ENCODE results near the gene TP53TG5.
A peak's percentile ranks its signal among the peaks of the same experiment; 100 is the strongest.

TP53TG5 gene

DNA sequence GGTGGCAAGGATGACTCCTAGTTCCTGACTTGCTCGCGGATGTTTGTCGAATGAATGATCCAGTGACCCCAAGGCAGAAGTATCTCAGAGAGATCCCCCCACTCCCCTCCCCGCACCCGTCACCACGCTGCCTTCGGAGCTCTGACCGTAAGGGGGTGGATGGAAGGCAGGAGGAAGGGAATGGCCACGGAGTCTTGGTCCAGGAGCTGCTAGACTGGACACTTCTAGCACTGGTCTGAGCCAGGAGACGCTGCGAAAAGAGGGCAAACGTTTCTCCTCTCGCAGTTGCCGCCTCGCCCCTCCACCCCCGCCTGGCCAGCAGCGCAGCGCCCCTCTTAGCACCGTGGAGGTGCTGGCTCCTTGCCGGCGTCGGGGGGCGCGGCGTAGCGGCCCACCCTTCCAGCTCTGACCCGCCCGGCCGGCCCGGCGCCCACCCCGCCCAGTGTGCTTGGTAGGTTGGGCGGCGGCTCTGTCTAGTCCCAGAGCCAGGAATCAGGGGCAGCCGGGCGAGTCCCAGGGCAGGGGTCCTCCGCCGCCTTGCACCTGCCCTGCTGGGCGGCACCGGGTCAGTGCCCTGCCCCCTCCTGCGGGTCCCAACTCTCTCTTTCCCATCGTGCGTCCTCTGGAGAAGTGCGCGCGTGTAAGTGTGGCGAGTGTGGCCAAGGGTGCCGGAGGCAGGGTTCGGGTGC is 27.6 kb upstream of the TP53TG5 start:
- DNase-seq: no peak

DNA sequence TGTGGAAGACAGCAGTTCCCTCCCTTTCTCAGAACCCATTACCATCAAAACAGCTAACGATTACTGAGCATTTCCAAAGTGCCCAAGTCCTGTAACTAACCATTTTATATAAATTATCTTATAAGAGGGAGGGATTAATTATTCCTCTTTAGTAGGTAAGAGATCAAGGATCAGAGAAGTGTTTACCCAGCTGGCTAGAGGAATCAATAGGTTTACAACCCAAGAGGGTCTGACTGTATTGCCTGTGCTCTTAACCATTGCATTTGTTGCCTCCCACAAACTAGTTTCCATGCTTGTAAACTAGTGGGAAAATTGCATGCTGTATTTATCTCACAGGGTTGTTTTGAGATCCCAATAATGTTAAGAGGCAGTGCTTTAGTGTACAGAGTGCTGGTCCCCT is 26.3 kb upstream of the TP53TG5 start:
- DNase-seq: no peak

DNA sequence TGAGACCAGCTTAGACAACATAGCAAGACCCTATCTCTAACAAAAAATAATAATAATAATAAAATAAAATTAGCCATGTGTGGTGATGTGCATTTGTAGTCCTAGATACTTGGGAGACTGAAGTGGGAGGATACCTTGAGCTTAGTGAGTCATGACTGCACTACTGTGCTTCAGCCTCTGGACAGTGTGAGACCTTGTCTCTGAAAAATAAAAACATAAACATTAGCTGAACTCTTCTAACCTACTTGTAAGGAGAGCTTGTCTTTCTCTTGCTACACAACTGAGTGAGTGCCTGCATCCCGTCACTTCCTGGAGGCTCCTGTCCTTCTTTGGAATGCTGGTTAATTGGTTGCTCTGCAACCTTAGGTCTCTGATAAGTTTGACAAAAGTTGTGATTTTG is 24.8 kb upstream of the TP53TG5 start:
- no peak for DNase-seq

DNA sequence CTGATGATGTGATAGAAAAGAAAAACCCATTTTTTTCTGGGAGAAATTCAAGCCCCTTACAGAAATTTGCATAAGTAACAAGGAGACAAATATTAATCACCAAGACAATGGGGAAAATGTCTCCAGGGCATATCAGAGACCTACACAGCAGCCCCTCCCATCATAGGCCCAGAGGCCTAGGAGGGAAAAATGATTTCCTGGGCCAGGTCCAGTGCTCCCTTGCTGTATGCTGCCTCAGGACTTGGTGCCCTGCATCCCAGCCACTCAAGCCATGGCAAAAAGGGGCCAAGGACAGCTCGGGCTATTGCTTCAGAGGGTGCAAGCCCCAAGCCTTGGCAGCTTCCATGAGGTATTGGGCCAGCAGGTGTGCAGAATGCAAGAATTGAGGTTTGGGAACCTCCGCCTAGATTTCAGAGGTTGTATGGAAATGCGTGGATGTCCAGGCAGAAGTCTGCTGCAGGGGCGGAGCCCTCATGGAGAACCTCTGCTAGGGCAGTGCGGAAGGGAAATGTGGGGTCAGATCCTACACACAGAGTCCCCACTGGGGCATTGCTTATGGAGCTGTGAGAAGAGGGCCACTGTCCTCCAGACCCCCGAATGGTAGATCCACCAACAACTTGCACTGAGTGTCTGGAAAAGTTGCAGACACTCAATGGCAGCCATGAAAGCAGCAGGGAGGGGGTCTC is 22.4 kb upstream of the TP53TG5 start:
- no peak for DNase-seq

DNA sequence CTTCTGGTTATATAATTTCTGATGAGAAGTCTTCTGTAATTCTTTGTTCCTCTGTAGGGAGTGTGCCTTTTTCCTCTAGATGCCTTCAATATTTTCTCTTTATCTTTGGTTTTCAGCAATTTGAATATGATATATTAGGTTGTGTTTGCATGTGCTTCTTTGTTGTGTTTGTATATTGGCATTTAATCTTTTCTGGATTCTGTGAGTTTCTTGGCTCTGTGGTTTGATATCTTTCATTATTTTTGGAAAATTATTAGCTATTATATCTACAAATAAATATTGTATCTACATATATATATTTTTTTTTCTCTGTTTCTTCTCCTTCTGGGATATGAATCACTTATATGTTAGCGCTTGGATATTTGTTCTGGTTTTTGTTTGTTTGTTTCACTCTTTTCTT is 20.9 kb upstream of the TP53TG5 start:
- DNase-seq: no peak

DNA sequence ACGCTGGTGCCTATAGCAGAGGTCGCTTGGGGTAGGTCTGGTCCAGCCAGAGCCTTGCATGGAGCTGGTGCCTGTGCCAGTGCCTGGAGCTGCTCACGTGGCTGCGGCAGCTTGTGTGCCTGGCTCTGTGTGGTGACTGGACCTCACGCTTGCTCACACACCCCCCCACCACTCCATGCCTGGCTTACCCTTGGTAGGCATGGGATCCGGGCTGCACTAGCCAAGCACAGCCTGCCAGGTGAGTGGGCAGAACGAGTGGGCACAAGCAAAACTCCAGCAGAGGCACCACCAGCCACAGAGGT is 16.9 kb upstream of the TP53TG5 start:
- DNase-seq: no peak

DNA sequence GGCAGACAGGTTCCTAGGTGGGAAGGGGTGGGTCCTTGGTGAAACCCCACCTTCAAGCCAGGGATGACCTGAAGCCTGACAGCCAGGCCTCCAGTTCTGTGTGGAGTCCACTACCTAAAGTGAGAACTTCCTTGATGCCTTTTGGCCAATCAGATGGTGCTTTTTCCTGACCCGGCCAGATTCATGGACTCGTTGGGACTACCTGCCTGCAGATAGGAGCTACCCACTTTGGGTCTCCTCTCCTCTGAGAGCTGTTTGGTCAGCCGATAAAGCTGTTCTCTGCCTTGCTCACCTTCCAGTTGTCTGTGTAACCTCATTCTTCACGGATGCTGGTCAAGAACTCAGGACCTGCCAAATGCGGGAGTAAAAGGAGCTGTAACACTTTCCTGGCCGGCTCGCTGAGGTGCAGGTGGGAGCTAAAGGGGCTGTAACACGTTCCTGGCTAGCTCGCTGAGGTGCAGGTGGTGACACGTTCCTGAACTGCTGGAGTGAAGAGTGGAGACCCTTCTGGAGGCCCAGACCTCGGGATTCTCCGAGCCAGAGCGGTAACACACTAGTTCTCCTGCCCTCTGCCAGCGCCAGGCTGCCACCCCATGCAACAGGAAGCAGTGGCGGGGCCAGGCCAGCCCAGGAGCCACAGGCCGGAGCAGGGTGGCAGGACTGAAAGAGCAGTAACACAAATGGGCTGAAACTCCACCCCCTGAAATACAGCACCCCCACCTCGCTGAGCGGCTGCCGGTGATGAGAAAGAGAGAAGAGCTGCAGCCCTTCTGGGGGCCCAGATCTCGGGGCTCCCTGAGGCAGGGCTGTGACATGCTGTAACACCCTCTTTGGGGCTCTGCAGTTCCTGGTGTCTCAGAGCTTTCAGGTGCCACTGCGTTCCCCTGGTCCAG is 16.3 kb upstream of the TP53TG5 start:
- DNase-seq: no peak

DNA sequence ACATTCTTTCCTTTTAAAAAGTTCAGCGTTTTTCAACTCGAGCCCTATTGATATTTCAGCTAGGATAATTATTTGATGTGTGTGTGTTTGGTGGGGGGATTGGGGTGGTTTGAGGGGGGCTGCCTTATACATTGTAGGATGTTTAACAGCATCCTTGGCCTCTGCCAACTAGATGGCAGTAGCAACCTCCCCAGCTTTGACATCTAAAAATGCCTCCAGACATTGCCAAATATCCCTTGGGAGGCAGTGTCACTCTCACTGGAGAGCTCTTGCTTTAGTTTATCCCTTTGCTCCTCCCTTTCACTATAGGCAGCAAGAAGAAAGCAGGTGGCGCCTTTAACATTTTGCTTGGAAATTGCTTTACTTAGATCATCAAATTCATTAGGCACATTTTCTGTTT is 14.6 kb upstream of the TP53TG5 start:
- DNase-seq: no peak

DNA sequence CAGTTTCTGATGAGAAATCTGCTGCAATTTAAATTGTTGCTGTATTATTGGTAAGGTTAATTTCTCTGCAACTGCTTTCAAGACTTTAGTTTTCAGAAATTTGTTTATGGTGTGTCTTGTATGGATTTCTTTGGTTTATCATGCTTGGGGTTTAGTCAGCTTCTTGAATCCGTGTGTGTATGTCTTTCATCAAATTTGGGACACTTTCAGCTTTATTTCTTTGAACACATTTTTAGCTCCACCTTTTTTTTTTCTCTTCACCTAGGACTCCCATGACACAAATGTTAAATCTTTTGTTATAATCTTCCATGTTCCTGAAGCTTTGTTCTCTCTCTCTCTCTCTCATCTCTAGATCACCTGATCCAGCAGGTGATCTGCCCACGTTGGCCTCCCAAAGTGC is 13.4 kb upstream of the TP53TG5 start:
- no peak for DNase-seq

DNA sequence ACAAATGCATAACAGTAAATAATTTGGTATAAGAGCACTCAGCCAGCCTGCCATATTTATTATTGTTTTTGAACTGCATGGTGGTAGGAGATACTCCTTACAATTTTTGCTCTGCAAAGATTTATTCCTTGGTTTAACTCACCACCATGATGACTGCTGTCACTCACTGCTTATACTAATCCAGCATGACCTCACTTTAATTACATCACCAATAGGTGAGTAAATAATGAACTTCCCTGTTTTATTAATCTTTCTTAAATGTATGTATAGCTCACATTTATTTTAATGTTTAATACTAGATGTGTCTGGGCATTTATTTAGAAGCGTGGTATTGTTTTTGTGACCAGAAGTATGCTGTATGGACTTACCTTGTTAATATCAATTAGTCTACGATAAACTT is 12.8 kb upstream of the TP53TG5 start:
- no peak for DNase-seq

DNA sequence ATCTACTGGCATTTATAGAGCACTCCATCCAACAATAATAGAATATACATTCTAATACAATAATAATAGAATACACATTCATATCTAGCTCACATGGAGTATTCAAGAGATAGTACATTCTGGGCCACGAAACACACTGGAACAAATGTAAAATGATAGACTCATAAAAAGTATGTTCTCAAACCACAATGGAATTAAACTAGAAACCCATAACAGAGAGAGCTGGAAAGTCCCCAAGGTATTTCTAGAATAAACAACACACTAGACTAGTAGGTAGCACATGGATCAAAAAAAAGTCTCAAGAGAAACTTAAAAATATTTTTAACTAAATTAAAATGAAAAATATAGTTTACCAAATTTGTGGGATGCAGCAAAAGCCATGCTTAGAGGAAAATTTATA is 9.1 kb upstream of the TP53TG5 start:
- no peak for DNase-seq

DNA sequence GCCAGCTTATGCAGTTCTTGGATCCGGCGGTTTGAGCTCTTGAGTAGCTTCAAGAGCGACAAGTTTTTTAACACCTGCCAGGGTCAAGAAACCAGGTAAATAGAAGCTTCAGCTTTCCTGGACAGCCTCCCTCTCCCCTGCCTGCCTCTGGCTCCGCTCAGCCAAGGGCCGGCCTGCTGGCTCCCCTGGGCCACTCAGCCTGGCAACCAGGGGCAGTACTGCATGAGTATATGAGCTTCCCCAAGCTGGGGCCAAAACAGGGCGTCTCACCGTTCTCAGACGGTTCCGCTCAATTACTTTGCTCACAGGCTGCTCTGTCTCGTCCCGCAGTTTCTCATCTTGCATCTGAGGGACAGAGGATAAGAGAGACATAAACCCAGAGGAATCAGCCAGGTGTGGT is 856 bp downstream of the TP53TG5 start:
- no peak for DNase-seq

DNA sequence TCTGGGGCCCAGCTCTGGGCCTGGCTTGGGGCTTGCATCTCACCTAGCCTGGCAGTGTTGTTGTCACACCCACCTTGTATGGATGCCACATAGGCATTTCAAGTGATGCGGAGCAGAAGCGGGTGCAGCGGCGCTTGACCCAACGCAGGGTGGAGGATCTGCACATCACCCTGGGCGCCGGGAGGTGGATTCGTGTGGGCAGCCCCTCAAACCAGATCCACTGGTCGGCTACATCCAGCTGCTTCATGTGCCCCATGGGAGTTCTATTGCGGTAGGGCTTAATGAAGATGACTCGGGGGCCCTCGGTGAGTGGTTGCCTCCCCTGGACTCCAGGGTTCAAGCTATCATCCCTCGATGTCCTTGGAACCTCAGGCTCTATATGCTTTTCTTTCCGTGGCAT is 3.2 kb downstream of the TP53TG5 start:
- DNase-seq: no peak

DNA sequence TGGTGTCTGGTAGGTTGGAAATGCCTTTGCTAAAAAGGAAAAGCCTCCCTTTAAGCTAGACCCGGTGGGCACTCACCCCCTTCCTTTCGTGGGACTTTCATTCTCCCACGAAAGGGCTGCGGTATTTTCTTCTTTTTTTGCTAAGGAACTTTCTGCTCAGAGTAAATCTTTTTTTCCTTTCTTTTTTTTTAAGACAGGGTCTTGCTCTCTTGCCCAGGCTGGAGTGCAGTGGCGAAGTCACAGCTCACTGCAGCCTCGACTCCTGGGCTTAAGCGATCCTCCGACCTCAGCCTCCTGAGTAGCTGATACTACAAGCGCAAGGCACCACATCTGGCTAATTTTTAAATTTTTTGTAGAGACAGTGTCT is 4.0 kb downstream of the TP53TG5 start:
- no peak for DNase-seq

DNA sequence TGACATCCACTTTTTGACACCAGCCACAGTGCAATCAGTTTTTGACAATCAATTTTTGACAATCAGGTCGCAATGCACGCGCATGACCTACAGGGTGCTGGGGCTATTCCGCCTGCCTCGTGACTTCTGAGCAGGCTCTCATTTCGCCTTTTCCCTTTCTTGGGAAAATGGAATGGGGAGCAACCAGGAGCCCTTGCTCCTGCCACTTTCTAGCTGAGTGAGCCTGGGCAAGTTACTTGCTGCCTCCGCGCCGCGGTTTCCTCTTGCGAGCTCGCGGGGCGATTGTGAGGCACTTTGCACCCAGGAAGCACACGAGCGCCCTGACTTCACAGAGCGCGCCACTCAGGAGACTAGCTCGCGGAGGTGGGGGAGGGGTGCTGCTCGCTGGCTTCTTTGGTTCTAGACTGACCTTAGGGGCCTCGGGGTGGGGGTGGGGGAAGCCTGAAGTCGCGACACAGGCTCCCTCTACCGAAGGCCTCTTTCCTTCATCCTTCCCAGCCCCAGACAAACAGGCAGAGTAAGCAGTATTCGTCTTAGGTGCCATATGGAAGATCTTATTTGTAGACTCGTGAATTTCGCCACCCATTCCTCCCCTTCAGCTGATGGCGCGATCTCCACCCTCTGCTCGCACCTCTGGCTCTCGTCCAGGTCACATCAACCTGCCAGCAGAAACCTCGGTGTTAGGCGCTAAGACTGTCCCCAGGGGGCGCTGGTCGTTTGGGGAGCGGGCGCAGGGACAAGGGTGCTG is 4.6 kb downstream of the TP53TG5 start:
- peak; percentile 89 for DNase-seq

DNA sequence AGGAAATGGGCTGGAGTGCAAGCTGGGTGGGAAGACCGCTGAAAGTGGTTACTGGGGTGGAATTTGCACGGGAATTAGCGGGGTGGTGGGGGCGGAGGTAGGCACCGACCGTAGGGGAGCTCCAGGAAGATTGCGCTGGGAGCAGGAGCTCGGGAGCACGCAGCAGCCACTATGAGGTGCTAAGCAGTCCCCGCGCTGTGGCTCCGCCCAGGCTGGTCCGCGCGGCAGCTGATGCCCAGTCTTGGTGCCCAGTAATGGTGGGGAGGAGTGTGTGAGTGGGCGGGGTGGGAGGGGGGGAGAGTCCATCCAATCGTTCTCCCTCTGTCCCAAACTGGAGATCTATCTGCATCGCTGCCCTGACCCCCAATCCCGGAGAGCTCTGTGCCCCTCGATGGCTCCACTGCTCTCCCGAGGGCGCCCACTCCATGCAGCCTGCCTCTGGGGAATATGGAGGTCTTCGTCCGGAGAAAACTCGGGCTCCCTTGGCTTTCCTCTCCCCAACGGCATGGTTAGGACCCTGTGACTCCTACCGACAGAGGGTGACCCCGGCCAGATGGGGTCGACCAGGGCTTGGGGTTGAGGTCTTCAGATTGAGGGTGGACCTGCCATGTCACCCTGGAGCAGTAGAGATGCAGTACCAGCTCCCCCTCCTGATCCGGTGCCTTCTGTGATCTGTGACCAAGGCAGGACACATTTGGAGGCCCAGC is 5.3 kb downstream of the TP53TG5 start:
- no peak for DNase-seq

DNA sequence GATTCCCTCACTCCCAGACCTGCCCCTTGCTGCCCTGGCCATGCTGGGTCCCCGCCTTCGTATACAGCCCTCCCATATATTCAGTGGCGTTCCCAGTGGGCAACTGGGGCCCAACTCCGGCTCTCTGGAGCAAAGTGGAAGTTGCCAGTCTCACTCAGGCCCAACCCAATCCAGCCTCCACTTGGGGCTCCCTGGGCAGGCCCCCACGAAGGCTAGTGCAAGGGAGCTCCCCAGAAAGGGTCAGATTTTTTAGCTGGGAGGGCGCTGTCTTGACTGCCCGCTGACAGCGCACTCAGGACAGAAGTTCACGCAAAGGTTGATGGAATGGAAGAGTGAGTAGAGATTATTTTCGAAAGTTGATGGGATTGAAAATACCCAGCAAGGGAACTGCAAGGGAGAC is 5.9 kb downstream of the TP53TG5 start:
- DNase-seq: no peak

DNA sequence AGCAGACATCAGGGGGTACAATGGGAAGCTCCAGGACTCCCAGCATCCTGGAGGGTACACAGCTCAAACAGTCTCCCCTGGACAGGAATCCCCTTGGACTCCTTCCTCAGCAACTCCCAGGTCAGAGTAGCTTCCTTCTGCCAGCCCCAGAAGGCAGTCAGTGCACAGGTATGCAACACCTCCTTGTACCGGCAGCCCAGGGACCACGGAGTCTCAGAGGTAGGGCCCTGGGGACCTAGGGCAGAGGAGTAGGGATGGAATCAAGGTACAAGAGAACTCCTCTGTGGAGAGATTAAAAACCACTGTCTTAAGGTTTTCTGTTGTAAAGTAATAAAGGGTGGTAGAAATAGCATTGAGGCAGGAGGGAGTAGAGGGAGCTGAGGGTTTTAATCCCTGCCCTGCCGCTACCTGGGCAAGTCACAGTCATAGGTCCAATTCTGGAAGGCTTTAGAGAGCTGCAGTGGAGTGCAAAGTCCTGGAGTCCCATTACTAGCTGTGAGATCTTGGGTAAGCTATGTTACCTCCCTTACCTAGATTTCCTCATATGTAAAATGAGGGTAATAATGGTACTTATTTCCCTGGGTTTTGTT is 7.5 kb downstream of the TP53TG5 start:
- DNase-seq: no peak

DNA sequence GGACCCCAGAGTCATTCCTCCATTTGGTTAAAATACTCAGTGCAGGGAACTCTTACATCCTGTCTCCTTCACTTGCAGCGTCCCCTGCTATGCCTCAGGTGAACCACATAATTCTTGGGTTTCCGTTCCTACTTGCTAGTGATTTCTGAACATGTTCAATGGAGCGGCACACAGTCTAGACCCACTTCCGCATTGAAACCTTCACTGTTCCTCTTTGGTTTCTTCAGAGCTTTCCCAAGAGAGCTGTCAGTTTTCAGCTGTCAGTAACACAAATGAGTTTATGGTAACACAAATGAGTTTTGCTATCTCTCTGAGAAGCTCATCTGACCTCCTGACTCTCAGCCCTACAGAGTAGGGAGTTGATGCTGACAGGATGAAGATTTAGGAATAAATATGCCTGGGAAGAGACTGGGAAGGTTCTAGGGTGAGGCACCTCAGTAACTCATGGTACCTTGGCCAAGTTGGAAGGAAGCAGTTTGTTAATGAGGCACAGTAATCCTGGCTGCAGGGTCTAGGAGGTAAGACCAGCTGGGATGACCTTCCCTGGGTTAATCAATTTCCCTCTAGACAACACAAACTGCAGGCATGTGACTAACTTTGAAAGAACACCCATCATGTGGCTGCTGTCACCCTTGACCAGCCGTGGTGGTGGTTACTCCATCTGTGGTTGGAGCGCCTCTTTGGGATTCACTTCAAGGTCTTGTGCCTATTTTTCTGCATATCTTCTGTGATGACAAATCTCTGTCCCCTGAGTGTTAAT is 9.7 kb downstream of the TP53TG5 start:
- DNase-seq: no peak

DNA sequence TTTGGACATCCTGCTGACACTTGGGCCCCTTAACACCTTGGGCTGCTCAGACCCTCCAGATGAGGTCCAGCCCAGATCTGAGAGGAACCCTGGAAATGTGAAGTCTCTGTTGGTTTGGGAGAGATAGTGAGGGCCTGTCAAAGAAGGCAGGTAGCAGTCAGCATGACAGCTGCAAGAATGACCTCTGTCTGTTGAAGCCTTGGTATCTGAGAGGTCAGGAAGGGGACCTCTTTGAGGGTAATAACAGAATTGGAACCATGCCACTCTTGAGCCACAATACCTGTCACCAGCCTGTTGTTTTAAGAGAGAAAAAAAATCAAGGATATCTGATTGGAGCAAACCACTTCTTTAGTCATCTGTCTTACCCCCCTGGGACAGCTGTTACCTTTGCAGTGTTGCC is 11.0 kb downstream of the TP53TG5 start:
- DNase-seq: no peak

DNA sequence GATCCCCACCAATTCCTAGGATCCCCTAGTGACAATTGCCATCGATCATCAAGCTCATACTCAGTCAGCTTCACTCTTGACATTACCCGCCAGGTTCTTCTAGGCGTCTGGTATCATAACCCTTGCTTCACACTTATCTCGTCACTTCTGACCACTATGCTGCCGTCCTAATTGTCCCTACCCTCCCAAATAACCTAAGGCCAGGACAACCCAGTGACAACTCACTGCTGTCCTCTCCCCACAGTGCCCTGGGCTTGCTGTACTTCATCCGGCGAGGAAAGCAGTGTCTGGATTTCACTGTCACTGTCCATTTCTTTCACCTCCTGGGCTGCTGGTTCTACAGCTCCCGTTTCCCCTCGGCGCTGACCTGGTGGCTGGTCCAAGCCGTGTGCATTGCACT is 11.5 kb downstream of the TP53TG5 start:
- no peak for DNase-seq

DNA sequence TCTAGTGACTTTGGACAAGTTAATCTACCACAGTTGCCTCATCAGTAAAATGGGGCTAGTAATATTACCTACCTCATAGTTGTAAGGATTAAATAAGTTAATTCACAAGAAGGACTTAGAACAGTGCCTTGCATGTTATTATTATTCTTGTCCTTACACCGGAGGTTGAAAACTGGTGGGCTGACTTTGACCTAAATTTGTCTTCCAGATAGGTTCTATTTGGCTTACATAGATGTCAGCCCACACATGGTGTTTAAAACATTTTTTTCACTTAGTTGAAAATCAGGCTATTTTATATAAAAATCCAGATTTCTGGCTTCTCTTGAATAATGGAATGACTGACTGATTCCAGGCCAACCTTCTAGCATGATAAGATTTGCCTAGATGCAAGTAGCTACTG is 11.9 kb downstream of the TP53TG5 start:
- no peak for DNase-seq

All from eye (tissue), 1 donor.